ENCODE data around the gene SLC38A10. TPM values are rescaled to one million over a fixed set of nuclear protein-coding genes. Genes with fewer than 3 reads are reported as not detected.
A peak's percentile ranks its signal among the peaks of the same experiment; 100 is the strongest.

SLC38A10 gene
- total RNA-seq, 1 experiment from 2014 or later: 75.1 TPM

DNA sequence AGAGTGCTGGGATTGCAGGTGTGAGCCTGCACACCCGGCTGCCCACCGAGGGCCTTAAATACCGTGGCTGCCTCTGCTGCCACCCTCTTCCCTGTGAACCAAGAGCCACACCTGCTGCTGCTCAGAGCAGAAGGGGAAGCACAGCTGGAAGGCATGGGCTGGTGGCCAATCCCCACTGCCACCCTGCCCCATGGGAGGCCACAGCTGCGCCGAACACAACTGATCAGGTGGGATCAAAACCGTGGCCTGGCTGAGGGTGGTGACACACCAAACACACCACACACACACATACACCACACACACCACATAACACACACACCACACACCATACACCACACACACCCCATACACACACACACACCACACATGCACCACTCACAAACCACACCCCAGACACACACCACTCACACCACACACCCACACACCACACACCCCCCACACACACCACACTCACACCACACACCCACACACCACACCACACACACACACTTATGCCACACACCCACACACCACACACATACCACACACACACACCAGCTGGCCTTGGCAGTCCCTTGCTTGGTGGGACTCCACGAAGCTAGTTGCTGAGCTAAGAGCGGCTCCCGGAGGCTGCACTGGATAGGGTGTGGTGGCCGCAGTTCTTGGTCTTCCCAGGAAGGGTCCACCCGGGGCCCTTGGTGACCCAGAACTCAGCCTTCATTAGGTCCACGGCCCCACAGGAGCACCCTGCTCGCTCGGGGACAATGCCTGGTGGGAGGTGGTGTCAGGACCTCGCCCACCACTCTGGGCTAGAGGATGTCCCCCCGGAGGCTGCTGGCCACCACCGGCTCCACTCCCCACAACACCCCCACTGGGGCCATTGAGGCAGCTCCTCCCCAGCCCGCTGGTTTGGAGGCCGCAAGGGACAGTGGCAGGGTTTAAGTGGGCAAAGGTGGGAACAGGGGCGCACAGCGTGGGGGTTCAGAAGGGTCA lies 87.2 kb downstream of the SLC38A10 start:
- ChIA-PET CTCF (interaction anchor here (0.6 to 1.2 kb wide), 2 partner anchors 110 to 277 kb away, joined by 3 to 4 read pairs; no protein-coding TSS in a partner anchor), POLR2A (ENCODE audit: low non-redundant PET) (no interaction called here)
- intact Hi-C loops (cut with micrococcal nuclease; ENCODE audit: unreplicated experiment): no loop called here
- H3K36me3 ChIP-seq (ENCODE audit: insufficient read depth, low read length, poor library complexity, severe bottlenecking): no peaks in the 10 kb centered on the region
- no peaks in the 10 kb centered on the region for H3K27me3 ChIP-seq (replicated peaks; ENCODE audit: insufficient read depth, low read depth, low read length, poor library complexity)
- peaks cover 17% of the 10 kb centered on the region for H3K4me1 ChIP-seq (ENCODE audit: insufficient read depth, low read length, poor library complexity, severe bottlenecking)
- H3K4me3 ChIP-seq (ENCODE audit: low read depth, low read length, poor library complexity, severe bottlenecking): no peak overlapping the region
- H3K27ac ChIP-seq (ENCODE audit: low read depth, low read length, poor library complexity, severe bottlenecking): no peak overlapping the region
- peak; percentile 55 for DNase-seq (ENCODE audit: low spot score)
- BruUV-seq (replicated peaks): no TSS peak
- no peak for TF ChIP-seq EZH2 (IDR thresholded peaks at IDR 0.05; ENCODE audit: borderline replicate concordance, low read depth, low read length, poor library complexity, severe bottlenecking)
- TF ChIP-seq, protein P1, sequence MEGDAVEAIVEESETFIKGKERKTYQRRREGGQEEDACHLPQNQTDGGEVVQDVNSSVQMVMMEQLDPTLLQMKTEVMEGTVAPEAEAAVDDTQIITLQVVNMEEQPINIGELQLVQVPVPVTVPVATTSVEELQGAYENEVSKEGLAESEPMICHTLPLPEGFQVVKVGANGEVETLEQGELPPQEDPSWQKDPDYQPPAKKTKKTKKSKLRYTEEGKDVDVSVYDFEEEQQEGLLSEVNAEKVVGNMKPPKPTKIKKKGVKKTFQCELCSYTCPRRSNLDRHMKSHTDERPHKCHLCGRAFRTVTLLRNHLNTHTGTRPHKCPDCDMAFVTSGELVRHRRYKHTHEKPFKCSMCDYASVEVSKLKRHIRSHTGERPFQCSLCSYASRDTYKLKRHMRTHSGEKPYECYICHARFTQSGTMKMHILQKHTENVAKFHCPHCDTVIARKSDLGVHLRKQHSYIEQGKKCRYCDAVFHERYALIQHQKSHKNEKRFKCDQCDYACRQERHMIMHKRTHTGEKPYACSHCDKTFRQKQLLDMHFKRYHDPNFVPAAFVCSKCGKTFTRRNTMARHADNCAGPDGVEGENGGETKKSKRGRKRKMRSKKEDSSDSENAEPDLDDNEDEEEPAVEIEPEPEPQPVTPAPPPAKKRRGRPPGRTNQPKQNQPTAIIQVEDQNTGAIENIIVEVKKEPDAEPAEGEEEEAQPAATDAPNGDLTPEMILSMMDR (conservative IDR thresholded peaks at IDR 0.05; ENCODE audit: low read depth, low read length): no peak
- no peaks in the 10 kb centered on the region for H3K9me3 ChIP-seq (ENCODE audit: low read depth, low read length, poor library complexity, severe bottlenecking)

DNA sequence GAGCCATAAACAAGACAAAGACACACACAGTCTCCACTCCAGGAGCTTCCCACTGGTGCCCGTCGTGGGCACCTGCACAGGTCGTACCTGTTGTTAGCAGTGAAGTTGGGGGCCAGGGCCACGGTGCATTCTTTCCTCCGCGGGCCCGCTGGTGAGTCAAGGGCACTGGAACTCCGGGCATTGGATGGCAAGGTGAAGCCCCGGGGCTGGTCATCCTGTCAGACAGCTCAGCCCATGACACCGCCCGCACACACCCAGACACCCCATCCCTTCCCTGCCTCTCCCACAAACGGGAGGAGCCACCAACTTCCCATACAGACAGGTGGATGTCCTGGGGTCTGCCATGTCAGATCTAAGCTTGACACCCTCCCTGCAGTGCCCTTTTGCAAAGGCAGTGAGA lies 88.5 kb downstream of the SLC38A10 start:
- Histone ChIP-seq H3K4me3 (ENCODE audit: low read depth, low read length, poor library complexity, severe bottlenecking) (no peak overlapping the region), H3K27me3 (replicated peaks; ENCODE audit: insufficient read depth, low read depth, low read length, poor library complexity) (no peaks in the 10 kb centered on the region), H3K27ac (ENCODE audit: low read depth, low read length, poor library complexity, severe bottlenecking) (peak overlapping the region; percentile 2), H3K4me1 (ENCODE audit: insufficient read depth, low read length, poor library complexity, severe bottlenecking) (peaks cover 17% of the 10 kb centered on the region), H3K36me3 (ENCODE audit: insufficient read depth, low read length, poor library complexity, severe bottlenecking) (no peaks in the 10 kb centered on the region), H3K9me3 (ENCODE audit: low read depth, low read length, poor library complexity, severe bottlenecking) (no peaks in the 10 kb centered on the region)
- no TSS peak for BruUV-seq (replicated peaks)
- no peak for DNase-seq (ENCODE audit: low spot score)
- ChIA-PET CTCF (interaction anchor here (0.7 to 1.2 kb wide), 2 partner anchors 109 to 278 kb away, joined by 3 read pairs; no protein-coding TSS in a partner anchor), POLR2A (ENCODE audit: low non-redundant PET) (no interaction called here)
- TF ChIP-seq, protein P1 (conservative IDR thresholded peaks at IDR 0.05; ENCODE audit: low read depth, low read length): no peak
- no peak for TF ChIP-seq EZH2 (IDR thresholded peaks at IDR 0.05; ENCODE audit: borderline replicate concordance, low read depth, low read length, poor library complexity, severe bottlenecking)
- intact Hi-C loops (cut with micrococcal nuclease; ENCODE audit: unreplicated experiment): no loop called here

DNA sequence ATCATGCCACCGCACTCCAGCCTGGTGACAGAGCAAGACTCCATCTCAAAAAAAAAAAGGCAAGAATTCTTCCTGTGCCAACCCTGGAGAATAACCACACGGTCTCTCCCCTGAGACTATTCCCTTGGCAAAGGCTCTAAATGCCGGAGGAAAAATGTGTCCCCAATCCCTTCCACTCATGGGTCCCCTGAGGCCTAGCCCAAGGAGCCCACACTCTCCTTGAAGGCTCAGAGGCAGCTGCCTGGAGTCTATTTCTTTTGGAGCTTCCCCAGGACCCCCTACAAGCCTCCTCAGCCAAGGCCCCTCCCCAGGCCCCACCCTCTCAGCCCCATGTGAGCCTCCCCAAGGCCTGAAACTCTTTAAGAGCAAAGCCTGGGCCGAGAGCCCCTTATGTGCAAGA lies 88.9 kb downstream of the SLC38A10 start:
- no peak overlapping the region for H3K4me3 ChIP-seq (ENCODE audit: low read depth, low read length, poor library complexity, severe bottlenecking)
- no peak overlapping the region for H3K27ac ChIP-seq (ENCODE audit: low read depth, low read length, poor library complexity, severe bottlenecking)
- TF ChIP-seq, protein P1 (conservative IDR thresholded peaks at IDR 0.05; ENCODE audit: low read depth, low read length): no peak
- no peak for TF ChIP-seq EZH2 (IDR thresholded peaks at IDR 0.05; ENCODE audit: borderline replicate concordance, low read depth, low read length, poor library complexity, severe bottlenecking)
- no peaks in the 10 kb centered on the region for H3K36me3 ChIP-seq (ENCODE audit: insufficient read depth, low read length, poor library complexity, severe bottlenecking)
- POLR2A ChIA-PET (ENCODE audit: low non-redundant PET): no interaction called here
- intact Hi-C loops (cut with micrococcal nuclease; ENCODE audit: unreplicated experiment): no loop called here
- H3K4me1 ChIP-seq (ENCODE audit: insufficient read depth, low read length, poor library complexity, severe bottlenecking): peaks cover 19% of the 10 kb centered on the region
- H3K9me3 ChIP-seq (ENCODE audit: low read depth, low read length, poor library complexity, severe bottlenecking): no peaks in the 10 kb centered on the region
- H3K27me3 ChIP-seq (replicated peaks; ENCODE audit: insufficient read depth, low read depth, low read length, poor library complexity): no peaks in the 10 kb centered on the region
- peak; percentile 47 for DNase-seq (ENCODE audit: low spot score)
- BruUV-seq (replicated peaks): no TSS peak
- CTCF ChIA-PET: interaction anchor here (1.2 kb wide), 1 partner anchor 278 kb away, joined by 3 read pairs; no protein-coding TSS in a partner anchor
